SK-N-SH (cell line): Measurements from ENCODE around the gene SLC10A1. TPM values are rescaled to one million over a fixed set of nuclear protein-coding genes. Genes with fewer than 3 reads are reported as not detected.

Source experiments
- CTCF ChIA-PET: fragments of 300-600, 350-600 bp; formaldehyde crosslinking; extraction: SDS; loops from one replicate; lab custom pipeline; 2021; lab: Yijun Ruan, JAX
- POLR2A ChIA-PET: fragments of 350-600 bp; sonication (Branson Sonifier 250); formaldehyde crosslinking; extraction: SDS; loops from one replicate; lab custom pipeline; 2020; ENCODE audit warnings: antibody characterized with exemption, inconsistent platforms; lab: Yijun Ruan, JAX
- DNase-seq: peaks from one replicate; pipeline ENCODE4 v3.0.0; 2012
- H2AFZ ChIP-seq: fragments of 200-600 bp; sonication (generic); 2 replicates; pipeline ENCODE4 v1.8.1; 2016; ENCODE audit warnings: antibody characterized with exemption, mild to moderate bottlenecking, low read depth
- H3F3A ChIP-seq: fragments of 200-600 bp; sonication (generic); replicated peaks from 2 replicates; pipeline ENCODE3; 2016; ENCODE audit warnings: antibody characterized with exemption, mild to moderate bottlenecking; ENCODE audit not compliant: insufficient read depth
- H3K27ac ChIP-seq, 2 experiments: fragments of 200-500 bp in 1 of 2; fragments of 200-600 bp in 1 of 2; sonication (Bioruptor generic) in 1 of 2; sonication (generic), shearing (Covaris generic) in 1 of 2; 2 replicates each; pipeline versions ENCODE4 v1.5.1 to v1.6.1; 2014 to 2016; ENCODE audit warnings: low read depth in 2 of 2, inconsistent platforms in 1 of 2, low read length in 1 of 2, mild to moderate bottlenecking in 1 of 2, mixed read lengths in 1 of 2
- H3K27me3 ChIP-seq: fragments of 200-600 bp; sonication (generic), shearing (Covaris generic); 2 replicates; pipeline ENCODE4 v1.6.1; 2016; ENCODE audit warnings: mixed run types; ENCODE audit not compliant: insufficient read depth
- H3K36me3 ChIP-seq, 2 experiments: fragments of 200-500 bp in 1 of 2; fragments of 200-600 bp in 1 of 2; sonication (Bioruptor generic) in 1 of 2; sonication (generic) in 1 of 2; replicated peaks in 1 of 2; 2 replicates each; pipeline versions ENCODE3 to v1.5.1; 2014 to 2016; ENCODE audit warnings: low read length in 1 of 2, mild to moderate bottlenecking in 1 of 2; ENCODE audit not compliant: insufficient read depth in 2 of 2, control insufficient read depth in 1 of 2
- H3K4me1 ChIP-seq, 2 experiments: fragments of 200-500 bp in 1 of 2; fragments of 200-600 bp in 1 of 2; sonication (Bioruptor generic) in 1 of 2; sonication (generic), shearing (Covaris generic) in 1 of 2; 2 replicates each; pipeline versions ENCODE4 v1.5.1 to v1.6.1; 2014 to 2016; ENCODE audit warnings: low read depth in 1 of 2, low read length in 1 of 2, mixed run types in 1 of 2; ENCODE audit not compliant: insufficient read depth in 2 of 2, control insufficient read depth in 1 of 2
- H3K4me2 ChIP-seq: fragments of 200-600 bp; sonication (generic), shearing (Covaris generic); 2 replicates; pipeline ENCODE4 v1.6.1; 2017; ENCODE audit warnings: mixed run types
- H3K4me3 ChIP-seq, 2 experiments: fragments of 200-500 bp in 1 of 2; fragments of 200-600 bp in 1 of 2; sonication (Bioruptor generic) in 1 of 2; sonication (generic), shearing (Covaris generic) in 1 of 2; 2 replicates each; pipeline versions ENCODE4 v1.5.1 to v1.8.1; 2014 to 2016; ENCODE audit warnings: low read depth in 2 of 2, inconsistent platforms in 1 of 2, low read length in 1 of 2, mild to moderate bottlenecking in 1 of 2, mixed read lengths in 1 of 2, moderate library complexity in 1 of 2
- H3K79me2 ChIP-seq: fragments of 200-600 bp; sonication (generic); 2 replicates; pipeline ENCODE4 v1.8.1; 2017; ENCODE audit warnings: mild to moderate bottlenecking; ENCODE audit not compliant: insufficient read depth
- H3K9ac ChIP-seq: fragments of 200-600 bp; sonication (generic); 2 replicates; pipeline ENCODE4 v1.6.1; 2017; ENCODE audit warnings: mixed run types
- H3K9me2 ChIP-seq: fragments of 200-600 bp; sonication (generic); 2 replicates; pipeline ENCODE4 v1.6.1; 2017; ENCODE audit warnings: mixed run types
- H3K9me3 ChIP-seq: fragments of 200-600 bp; sonication (generic); 2 replicates; pipeline ENCODE4 v1.6.1; 2017; ENCODE audit warnings: mixed run types, mild to moderate bottlenecking, moderate library complexity
- H4K20me1 ChIP-seq: fragments of 200-600 bp; sonication (generic); 2 replicates; pipeline ENCODE4 v1.6.1; 2017; ENCODE audit warnings: mild to moderate bottlenecking, mixed run types; ENCODE audit not compliant: insufficient read depth
- FOSL2 ChIP-seq: IDR thresholded peaks from 2 replicates; pipeline ENCODE4 v1.4.0; 2012; ENCODE audit warnings: low read depth, mild to moderate bottlenecking, moderate library complexity, borderline replicate concordance
- IRF3 ChIP-seq: fragments of 150-350 bp; IDR thresholded peaks from 2 replicates; pipeline ENCODE4 v1.6.1; 2016; ENCODE audit warnings: mild to moderate bottlenecking, low read depth, low read length
- MEF2A ChIP-seq: IDR thresholded peaks from 2 replicates; pipeline ENCODE4 v1.4.0; 2012; ENCODE audit warnings: low read depth, borderline replicate concordance
- NRF1 ChIP-seq: IDR thresholded peaks from 2 replicates; pipeline ENCODE4 v1.6.1; 2012; ENCODE audit warnings: low read depth, mild to moderate bottlenecking, low read length
- POLR2AphosphoS5 ChIP-seq: IDR thresholded peaks from 2 replicates; pipeline ENCODE4 v1.6.1; 2012; ENCODE audit warnings: low read depth, low read length
- RAD21 ChIP-seq: IDR thresholded peaks from 2 replicates; pipeline ENCODE4 v1.6.1; 2012; ENCODE audit warnings: mild to moderate bottlenecking, low read length
- RFX5 ChIP-seq: IDR thresholded peaks from 2 replicates; pipeline ENCODE4 v1.6.1; 2012; ENCODE audit warnings: mild to moderate bottlenecking, improper control_type of control experiment, low read length
- SIN3A ChIP-seq: IDR thresholded peaks from 2 replicates; pipeline ENCODE4 v1.6.1; 2012; ENCODE audit warnings: low read depth, mild to moderate bottlenecking, low read length, moderate library complexity, borderline replicate concordance
- SMC3 ChIP-seq: IDR thresholded peaks from 2 replicates; pipeline ENCODE4 v1.6.1; 2012; ENCODE audit warnings: low read depth, low read length, improper control_type of control experiment
- WGBS: methylation state at CpG from one replicate; pipeline ENCODE4 v1.1.6; 2017; ENCODE audit warnings: low lambda C conversion rate; 5-methylcytosine and 5-hydroxymethylcytosine counted together
- polyA plus RNA-seq, 3 experiments: library from polyadenylated mRNA; depleted of rRNA; stranded (reverse); fragments of >200 nt; gene quantifications; 2 replicates each; pipeline ENCODE4 v1.2.3, GENCODE V29; 2012
- small RNA-seq, 7 experiments: library from RNA; depleted of rRNA; stranded (forward); fragments of <200 nt; gene quantifications; one replicate each; pipeline ENCODE3, GENCODE V24; 2012
- TF ChIP-seq, protein P1 (sequence below): fragments of 200-600 bp; sonication (generic); IDR thresholded peaks from 2 replicates; pipeline ENCODE4 v1.6.1; 2017; ENCODE audit warnings: antibody characterized with exemption, mild to moderate bottlenecking, moderate library complexity
- TF ChIP-seq, protein P2 (sequence below): IDR thresholded peaks from 2 replicates; pipeline ENCODE4 v1.4.0; 2012; ENCODE audit warnings: low read depth

SLC10A1 gene
- polyA plus RNA-seq, 1 of the 3 experiments (the other 2 are of a cell fraction), result not detected

GRCh38 chr14:69727860-69728259 is 69.2 kb downstream of the SLC10A1 start:
- Histone ChIP-seq H3K9me2 (no peaks in the 10 kb centered on the region), H3K4me1 (peaks cover 0 to 6% of the 10 kb centered on the region in 2 experiments; a peak in 1 of 4 replicates), H2AFZ (no peak overlapping the region), H3F3A (no peaks in the 10 kb centered on the region), H3K27ac (no peak overlapping the region), H3K4me2 (no peak overlapping the region), H3K79me2 (no peaks in the 10 kb centered on the region), H4K20me1 (no peaks in the 10 kb centered on the region), H3K9ac (no peak overlapping the region), H3K36me3 (no peaks in the 10 kb centered on the region), H3K27me3 (no peaks in the 10 kb centered on the region), H3K9me3 (no peaks in the 10 kb centered on the region), H3K4me3 (no peak overlapping the region)
- CTCF ChIA-PET, result interaction anchor here (0.8 to 7.1 kb wide), 26 partner anchors 10 to 212 kb away, joined by 3 to 107 read pairs (median 9); partner anchors contain the start of genes CCDC177 and SUSD6
- no peak for DNase-seq
- POLR2A ChIA-PET, result interaction anchor here (0.7 kb wide), 1 partner anchor 117 kb away, joined by 3 read pairs; the partner anchor contains the start of gene SUSD6
- TF ChIP-seq POLR2AphosphoS5 (no peak), RFX5 (peak; percentile 75), IRF3 (no peak), FOSL2 (no peak), SIN3A (no peak)
- WGBS, result 73% methylated on average over 4 of the region's 4 CpGs

DNA sequence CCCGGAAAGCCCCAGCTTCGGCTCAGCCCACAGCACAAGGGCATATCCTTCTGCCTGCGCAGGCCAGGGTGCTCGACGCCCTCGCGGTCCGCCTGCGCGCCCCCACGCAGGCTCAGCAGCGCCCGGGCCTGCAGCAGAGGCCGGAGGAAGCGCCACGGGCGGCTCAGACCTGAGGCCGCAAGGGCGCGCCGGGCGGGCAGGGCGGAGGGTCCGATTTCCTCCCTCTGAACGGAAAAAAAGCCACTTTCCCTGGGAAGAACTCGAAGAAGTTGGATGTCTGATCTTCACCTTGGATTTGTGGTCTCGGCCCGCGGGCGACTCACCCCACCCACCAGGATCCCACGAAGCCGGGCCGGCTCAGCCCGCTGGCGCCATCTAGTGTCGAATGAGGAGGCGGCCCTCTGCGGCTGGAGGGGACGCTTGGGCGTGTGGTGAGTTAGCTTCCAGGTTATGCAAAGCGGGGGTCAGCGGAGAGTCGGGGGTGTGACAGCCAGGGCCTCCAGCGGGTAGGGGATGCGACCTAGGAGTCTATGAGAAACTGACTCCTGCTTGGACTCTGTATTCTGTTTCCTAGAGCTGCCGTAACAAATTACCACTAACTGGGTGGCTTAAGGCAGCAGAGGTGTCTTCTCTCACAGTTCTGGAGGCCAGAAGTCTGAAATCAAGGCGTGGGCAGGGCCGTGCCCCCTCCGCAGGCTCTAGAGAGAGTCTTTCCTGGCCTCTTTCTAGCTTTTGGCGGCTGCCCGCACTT is 70.1 kb downstream of the SLC10A1 start:
- 18% methylated on average over 48 of the region's 51 CpGs for WGBS
- no peak overlapping the region for H3K27ac ChIP-seq
- no peak overlapping the region for H3K9ac ChIP-seq

More for the DNA sequence above, 70.1 kb downstream of the SLC10A1 start:
- Histone ChIP-seq H4K20me1 (no peaks in the 10 kb centered on the region), H3K4me2 (peak overlapping the region; percentile 72; the same call in 1 of the 2 replicates), H3K9me2 (no peaks in the 10 kb centered on the region), H3K4me1 (peaks cover 0 to 6% of the 10 kb centered on the region in 2 experiments; a peak in 1 of 4 replicates), H2AFZ (peak overlapping the region; percentile 75; the same call in 1 of the 2 replicates), H3K27me3 (no peaks in the 10 kb centered on the region), H3K4me3 (peak overlapping the region; percentile 32 to 59), H3K36me3 (no peaks in the 10 kb centered on the region), H3K79me2 (no peaks in the 10 kb centered on the region), H3K9me3 (no peaks in the 10 kb centered on the region), H3F3A (no peaks in the 10 kb centered on the region)
- ChIA-PET POLR2A (interaction anchor here (0.7 kb wide), 1 partner anchor 116 kb away, joined by 3 read pairs; the partner anchor contains the start of gene SUSD6), CTCF (interaction anchor here (0.6 to 7.1 kb wide), 58 partner anchors 9 to 588 kb away, joined by 3 to 107 read pairs (median 4); partner anchors contain the start of genes CCDC177, SRSF5 and SUSD6)
- TF ChIP-seq SMC3 (peak; percentile 96), MEF2A (no peak), NRF1 (peak; percentile 24; the same call in 1 of the 2 replicates), RAD21 (peak; percentile 97)
- TF ChIP-seq, protein P1, sequence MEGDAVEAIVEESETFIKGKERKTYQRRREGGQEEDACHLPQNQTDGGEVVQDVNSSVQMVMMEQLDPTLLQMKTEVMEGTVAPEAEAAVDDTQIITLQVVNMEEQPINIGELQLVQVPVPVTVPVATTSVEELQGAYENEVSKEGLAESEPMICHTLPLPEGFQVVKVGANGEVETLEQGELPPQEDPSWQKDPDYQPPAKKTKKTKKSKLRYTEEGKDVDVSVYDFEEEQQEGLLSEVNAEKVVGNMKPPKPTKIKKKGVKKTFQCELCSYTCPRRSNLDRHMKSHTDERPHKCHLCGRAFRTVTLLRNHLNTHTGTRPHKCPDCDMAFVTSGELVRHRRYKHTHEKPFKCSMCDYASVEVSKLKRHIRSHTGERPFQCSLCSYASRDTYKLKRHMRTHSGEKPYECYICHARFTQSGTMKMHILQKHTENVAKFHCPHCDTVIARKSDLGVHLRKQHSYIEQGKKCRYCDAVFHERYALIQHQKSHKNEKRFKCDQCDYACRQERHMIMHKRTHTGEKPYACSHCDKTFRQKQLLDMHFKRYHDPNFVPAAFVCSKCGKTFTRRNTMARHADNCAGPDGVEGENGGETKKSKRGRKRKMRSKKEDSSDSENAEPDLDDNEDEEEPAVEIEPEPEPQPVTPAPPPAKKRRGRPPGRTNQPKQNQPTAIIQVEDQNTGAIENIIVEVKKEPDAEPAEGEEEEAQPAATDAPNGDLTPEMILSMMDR, result peak; percentile 98
- TF ChIP-seq, protein P2, sequence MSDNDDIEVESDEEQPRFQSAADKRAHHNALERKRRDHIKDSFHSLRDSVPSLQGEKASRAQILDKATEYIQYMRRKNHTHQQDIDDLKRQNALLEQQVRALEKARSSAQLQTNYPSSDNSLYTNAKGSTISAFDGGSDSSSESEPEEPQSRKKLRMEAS, result peak; percentile 76; the same call in 1 of the 2 replicates
- peak; percentile 95 for DNase-seq

Small RNAs within 50 kb of the gene (small RNA-seq; reads per million reads assigned to genes)
- 0 to 0.13 (median 0) reads per million in 7 experiments for gene RF00614

Other genes starting within 250 kb of the SLC10A1 start
- not detected in 2 replicates for gene CCDC177, start 222.4 kb downstream of the SLC10A1 start, polyA plus RNA-seq (2012; rRNA removed)
- gene SUSD6, start 185.6 kb downstream of the SLC10A1 start, polyA plus RNA-seq (2012; rRNA removed), result 8.5 and 9.5 TPM in 2 replicates
- gene SRSF5, start 30.1 kb downstream of the SLC10A1 start, polyA plus RNA-seq (2012; rRNA removed), result 324 and 395 TPM in 2 replicates
- not detected in 2 replicates for gene SMOC1, start 82.2 kb upstream of the SLC10A1 start, polyA plus RNA-seq (2012; rRNA removed)